ENCODE data around the gene KDM7A.

DNA sequence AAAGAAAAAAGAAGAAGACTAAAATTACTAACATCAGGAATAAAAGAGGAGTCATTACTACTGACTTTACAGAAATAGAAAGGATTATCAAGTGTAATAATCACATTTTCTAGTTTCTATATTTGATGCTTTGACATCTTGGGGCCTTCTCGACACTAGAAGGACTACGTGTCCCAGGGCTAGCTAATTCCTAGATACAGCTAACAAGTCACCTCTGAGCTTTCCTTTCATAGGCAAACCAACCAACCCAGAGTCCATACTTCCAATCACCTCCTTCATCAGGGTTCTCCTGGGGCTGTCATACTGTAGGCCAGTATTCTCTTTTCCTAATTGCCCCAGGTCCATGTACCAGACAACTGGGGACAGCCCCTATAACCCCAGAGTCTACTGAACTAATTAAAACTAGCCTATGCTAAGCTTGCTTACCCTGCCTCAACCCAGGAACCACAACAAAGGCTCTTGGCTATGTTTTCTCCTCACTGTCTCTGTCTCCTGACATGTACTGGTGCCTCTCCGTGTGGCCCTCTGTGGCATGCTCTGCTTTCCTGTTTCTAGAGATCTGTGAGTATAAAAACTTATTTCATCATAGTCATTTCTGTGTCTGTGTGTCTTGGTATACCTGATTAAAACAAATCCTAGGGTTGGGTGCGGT lies 107.4 kb downstream of the KDM7A start:
- TF ChIP-seq POLR2A (IDR thresholded peaks at IDR 0.05; ENCODE audit: extremely low read depth, insufficient read length) (no peak), MYC (IDR thresholded peaks at IDR 0.05; ENCODE audit: low read depth, low read length) (no peak)
- TF ChIP-seq, protein P1, sequence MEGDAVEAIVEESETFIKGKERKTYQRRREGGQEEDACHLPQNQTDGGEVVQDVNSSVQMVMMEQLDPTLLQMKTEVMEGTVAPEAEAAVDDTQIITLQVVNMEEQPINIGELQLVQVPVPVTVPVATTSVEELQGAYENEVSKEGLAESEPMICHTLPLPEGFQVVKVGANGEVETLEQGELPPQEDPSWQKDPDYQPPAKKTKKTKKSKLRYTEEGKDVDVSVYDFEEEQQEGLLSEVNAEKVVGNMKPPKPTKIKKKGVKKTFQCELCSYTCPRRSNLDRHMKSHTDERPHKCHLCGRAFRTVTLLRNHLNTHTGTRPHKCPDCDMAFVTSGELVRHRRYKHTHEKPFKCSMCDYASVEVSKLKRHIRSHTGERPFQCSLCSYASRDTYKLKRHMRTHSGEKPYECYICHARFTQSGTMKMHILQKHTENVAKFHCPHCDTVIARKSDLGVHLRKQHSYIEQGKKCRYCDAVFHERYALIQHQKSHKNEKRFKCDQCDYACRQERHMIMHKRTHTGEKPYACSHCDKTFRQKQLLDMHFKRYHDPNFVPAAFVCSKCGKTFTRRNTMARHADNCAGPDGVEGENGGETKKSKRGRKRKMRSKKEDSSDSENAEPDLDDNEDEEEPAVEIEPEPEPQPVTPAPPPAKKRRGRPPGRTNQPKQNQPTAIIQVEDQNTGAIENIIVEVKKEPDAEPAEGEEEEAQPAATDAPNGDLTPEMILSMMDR (IDR thresholded peaks at IDR 0.05; ENCODE audit: low read depth, low read length), result no peak
- TF ChIP-seq, protein P2, sequence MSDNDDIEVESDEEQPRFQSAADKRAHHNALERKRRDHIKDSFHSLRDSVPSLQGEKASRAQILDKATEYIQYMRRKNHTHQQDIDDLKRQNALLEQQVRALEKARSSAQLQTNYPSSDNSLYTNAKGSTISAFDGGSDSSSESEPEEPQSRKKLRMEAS (IDR thresholded peaks at IDR 0.05; ENCODE audit: low read depth, low read length), result no peak

All from NB4 (cell line).